ENCODE data around the gene IKZF3.

Gene IKZF3

GRCh38 chr17:39722965-39723848, 140.9 kb downstream of the IKZF3 start:
- no peak for DNase-seq (ENCODE audit: extremely low spot score)
- ChIA-PET CTCF (interaction anchor here (0.8 to 1.6 kb wide), 3 partner anchors 8 to 102 kb away, joined by 3 to 5 read pairs (median 4); no protein-coding TSS in a partner anchor), POLR2A (no interaction called here)
- TF ChIP-seq CTCF (IDR thresholded peaks at IDR 0.05; ENCODE audit: control extremely low read depth, extremely low read depth, low read depth, missing control alignments) = no peak

GRCh38 chr17:39722104-39722503, 142.0 kb downstream of the IKZF3 start:
- TF ChIP-seq CTCF (IDR thresholded peaks at IDR 0.05; ENCODE audit: control extremely low read depth, extremely low read depth, low read depth, missing control alignments) = no peak
- POLR2A ChIA-PET = no interaction called here
- CTCF ChIA-PET = interaction anchor here (1.4 to 4.0 kb wide), 3 partner anchors 8 to 101 kb away, joined by 3 to 18 read pairs (median 5); partner anchors contain the start of gene MIEN1
- DNase-seq (ENCODE audit: extremely low spot score) = no peak

GRCh38 chr17:39719563-39720355, 144.4 kb downstream of the IKZF3 start:
- ChIA-PET CTCF (interaction anchor here (1.1 to 4.0 kb wide), 5 partner anchors 8 to 98 kb away, joined by 3 to 18 read pairs (median 3); partner anchors contain the start of gene MIEN1), POLR2A (interaction anchor here (0.6 kb wide), 1 partner anchor 30 kb away, joined by 4 read pairs; no protein-coding TSS in a partner anchor)
- no peak for DNase-seq (ENCODE audit: extremely low spot score)
- TF ChIP-seq CTCF (IDR thresholded peaks at IDR 0.05; ENCODE audit: control extremely low read depth, extremely low read depth, low read depth, missing control alignments) = no peak

- POLR2A ChIA-PET = no interaction called here
- CTCF ChIA-PET = no interaction called here
- TF ChIP-seq CTCF (IDR thresholded peaks at IDR 0.05; ENCODE audit: control extremely low read depth, extremely low read depth, low read depth, missing control alignments) = no peak
- no peak for DNase-seq (ENCODE audit: extremely low spot score)
Measured at GRCh38 chr17:39717660-39718059, 146.5 kb downstream of the IKZF3 start.

GRCh38 chr17:39716879-39717536, 147.1 kb downstream of the IKZF3 start:
- TF ChIP-seq CTCF (IDR thresholded peaks at IDR 0.05; ENCODE audit: control extremely low read depth, extremely low read depth, low read depth, missing control alignments) = no peak
- CTCF ChIA-PET = interaction anchor here (2.0 kb wide), 1 partner anchor 12 kb away, joined by 7 read pairs; no protein-coding TSS in a partner anchor
- no peak for DNase-seq (ENCODE audit: extremely low spot score)
- POLR2A ChIA-PET = interaction anchor here (0.8 kb wide), 1 partner anchor 17 kb away, joined by 3 read pairs; no protein-coding TSS in a partner anchor
